ENCODE data around the gene ZNF362.

DNA sequence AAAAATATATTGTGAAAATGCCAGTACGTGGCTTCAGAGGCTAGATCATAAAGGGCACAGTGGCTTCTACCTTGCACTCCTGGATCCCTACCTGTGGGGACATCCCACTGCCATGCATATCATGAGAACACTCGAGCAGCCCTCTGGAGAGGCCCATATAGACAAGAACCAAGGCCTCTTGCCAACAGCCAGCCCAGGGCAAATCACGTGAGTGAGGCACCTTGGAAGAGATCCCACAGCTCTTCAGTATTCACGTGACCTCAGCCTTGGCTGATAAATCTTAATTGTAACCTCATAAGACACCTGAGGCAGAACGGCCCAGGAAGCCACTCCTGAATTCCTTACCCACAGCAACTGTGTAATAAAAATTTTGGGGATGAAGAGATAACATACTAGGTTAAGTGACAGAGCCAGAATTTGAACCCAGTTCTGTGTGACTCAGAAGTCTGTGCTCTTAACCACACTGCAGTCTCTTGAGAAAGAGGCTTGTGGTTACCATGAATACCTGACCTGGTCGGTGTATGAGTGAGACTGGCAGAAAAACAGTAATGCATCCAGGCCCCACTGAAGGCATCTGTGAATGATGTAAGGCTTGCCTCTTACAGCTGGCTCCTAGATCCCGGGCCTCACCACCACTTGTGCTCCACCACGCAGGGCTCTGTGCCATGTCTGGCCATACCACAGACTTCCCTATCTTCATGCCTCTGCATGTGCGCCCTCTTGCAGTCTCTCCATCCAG, 71.5 kb downstream of the ZNF362 start:
- TF ChIP-seq, protein P1, sequence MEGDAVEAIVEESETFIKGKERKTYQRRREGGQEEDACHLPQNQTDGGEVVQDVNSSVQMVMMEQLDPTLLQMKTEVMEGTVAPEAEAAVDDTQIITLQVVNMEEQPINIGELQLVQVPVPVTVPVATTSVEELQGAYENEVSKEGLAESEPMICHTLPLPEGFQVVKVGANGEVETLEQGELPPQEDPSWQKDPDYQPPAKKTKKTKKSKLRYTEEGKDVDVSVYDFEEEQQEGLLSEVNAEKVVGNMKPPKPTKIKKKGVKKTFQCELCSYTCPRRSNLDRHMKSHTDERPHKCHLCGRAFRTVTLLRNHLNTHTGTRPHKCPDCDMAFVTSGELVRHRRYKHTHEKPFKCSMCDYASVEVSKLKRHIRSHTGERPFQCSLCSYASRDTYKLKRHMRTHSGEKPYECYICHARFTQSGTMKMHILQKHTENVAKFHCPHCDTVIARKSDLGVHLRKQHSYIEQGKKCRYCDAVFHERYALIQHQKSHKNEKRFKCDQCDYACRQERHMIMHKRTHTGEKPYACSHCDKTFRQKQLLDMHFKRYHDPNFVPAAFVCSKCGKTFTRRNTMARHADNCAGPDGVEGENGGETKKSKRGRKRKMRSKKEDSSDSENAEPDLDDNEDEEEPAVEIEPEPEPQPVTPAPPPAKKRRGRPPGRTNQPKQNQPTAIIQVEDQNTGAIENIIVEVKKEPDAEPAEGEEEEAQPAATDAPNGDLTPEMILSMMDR (IDR thresholded peaks at IDR 0.05), result no peak
- TF ChIP-seq POLR2AphosphoS5 (IDR thresholded peaks at IDR 0.05), result peak; percentile 81
